ENCODE results near the gene GLT1D1.

GLT1D1 gene

DNA sequence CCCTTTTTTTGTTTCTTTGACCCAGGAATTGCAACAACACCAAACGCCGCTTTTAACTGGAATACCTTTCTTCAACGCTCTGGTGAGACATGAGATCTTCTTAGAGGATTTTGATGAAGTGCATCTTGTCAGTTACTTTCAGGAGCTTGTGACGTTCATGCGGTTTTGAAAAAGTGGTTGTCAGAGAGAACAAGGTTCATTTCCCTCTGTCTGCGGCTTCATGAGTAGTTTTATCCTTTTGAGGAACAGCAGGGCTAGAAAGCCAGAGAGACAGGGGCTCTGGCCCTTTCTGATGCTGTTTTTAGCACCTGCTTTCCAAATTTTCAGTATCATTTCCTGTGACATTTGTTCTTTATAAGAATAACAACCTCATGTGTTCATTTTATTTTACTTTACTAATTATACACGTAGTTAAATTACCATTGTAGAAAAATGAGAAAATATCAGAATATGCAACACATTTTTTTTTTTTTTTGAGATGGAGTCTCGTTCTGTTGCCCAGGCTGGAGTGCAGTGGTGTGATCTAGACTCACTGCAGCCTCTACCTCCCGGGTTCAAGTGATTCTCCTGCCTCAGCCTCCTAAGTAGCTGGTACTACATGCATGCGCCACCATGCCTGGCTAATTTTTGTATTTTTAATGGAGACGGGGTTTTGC lies 61.8 kb downstream of the GLT1D1 start:
- DNase-seq (ENCODE audit: low spot score): peak; percentile 86

DNA sequence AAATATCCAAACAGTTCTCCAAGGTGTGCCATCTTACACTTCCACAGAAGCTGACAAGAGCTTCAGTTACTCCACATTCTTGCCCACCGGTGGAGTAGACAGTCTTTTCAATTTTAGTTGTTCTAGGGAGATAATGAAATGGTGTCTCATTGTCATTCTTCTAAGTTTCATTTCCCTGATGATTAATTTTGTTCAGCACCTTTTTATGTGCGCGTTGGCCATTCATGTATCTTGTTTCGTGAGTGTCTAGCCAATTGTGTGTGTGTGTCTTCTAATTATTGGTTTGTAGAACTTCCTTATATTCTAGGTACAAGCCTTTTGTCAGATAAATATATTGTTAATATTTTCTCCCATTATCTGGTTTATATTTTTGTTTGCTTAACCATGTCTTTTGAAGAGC lies 63.1 kb downstream of the GLT1D1 start:
- DNase-seq (ENCODE audit: low spot score): no peak

DNA sequence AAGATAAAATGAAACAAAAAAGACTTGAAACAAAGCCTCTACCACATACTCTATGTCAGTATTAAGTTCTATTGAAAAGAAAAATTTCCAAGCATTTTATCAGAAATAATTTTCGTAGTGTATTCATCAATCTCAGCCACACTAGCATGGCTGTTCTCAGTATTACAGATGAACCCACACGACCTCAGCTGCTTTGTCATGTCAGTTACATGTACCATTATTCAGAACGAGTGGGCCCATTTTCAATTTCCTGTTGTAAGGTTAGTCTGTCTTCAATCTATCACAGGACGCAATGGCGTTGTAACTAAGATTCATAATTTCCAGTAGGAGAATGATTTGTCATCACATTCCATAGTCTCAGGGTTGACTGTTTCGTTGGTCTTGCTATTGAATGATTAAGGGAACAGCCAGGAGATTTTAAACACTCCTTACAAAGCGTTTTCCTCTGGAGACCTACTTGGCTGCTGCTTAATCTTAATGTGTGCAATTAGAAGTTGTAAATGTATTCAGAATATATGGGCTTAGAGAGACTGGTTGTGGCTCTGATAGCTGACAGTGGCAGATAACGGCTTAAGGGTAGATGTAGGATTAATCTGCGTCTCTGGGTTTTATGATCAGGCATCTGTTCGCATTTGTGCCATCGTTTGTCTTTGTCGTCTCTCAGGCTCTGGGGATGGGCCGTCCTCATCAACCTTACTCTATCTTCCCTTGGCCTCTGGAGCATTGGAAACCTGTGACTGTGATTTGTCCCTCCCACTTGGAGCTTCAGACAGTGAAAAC lies 65.4 kb downstream of the GLT1D1 start:
- no peak for DNase-seq (ENCODE audit: low spot score)

GRCh38 chr12:128920468-128920867 lies 67.2 kb downstream of the GLT1D1 start:
- DNase-seq (ENCODE audit: low spot score): peak; percentile 44

GRCh38 chr12:128928361-128928760 lies 75.1 kb downstream of the GLT1D1 start:
- no peak for DNase-seq (ENCODE audit: low spot score)

DNA sequence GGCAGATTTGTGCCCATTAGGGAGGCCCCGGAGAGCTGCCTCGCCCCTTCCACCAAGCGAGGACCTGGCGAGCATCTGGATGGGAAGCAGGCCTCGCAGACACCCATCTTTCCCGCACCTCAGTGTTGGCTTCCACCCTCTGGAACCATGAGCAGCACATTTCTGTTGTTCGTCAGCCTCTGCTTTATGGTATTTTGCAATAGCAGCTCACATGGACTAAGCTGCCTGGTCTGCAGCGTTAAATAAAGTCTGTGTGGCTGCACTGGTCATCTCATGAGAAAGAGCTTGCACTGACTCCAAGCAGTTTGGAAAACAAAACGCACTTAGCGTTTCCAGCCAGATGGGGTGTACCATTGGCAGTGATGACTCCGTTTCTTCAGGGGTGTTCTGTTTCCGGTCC lies 75.8 kb downstream of the GLT1D1 start:
- no peak for DNase-seq (ENCODE audit: low spot score)

DNA sequence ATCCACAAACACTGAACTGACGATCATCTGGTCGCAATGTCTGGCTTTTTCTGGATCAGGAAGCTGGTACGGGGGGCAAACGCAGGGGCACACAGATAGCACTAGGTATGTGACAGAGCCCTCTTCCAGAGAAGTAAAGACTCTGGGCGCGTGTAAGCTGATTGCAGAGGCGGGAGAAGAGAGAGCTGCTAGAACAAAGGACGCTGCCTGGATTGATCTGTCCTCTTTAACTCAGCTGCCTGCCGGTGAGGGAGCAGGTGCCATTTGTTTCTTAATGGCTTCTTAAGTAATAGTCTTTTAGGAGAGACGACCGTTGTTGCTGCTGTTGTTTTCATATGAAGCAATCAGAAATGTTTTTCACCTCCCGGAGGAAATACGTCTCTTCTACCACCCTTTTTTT lies 77.3 kb downstream of the GLT1D1 start:
- no peak for DNase-seq (ENCODE audit: low spot score)

DNA sequence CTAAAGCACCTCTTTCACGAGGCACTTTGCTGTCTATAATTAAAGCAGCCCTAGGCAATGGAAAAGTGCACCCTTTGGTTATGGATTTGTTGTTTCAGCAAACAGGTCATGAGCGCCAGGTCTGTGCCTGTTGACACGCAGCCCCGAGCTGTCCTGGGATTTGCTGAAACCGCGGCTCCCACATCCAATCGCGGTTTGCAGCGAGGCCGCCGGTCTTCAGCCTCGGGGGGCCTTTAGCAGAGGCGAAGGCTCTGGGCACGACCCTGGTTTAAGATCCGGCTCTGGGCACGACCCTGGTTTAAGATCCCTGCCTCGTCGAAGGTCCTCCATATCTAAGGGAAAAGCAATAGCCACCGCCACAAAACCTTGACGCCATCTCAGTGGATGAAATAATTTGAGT lies 79.2 kb downstream of the GLT1D1 start:
- DNase-seq (ENCODE audit: low spot score): no peak

DNA sequence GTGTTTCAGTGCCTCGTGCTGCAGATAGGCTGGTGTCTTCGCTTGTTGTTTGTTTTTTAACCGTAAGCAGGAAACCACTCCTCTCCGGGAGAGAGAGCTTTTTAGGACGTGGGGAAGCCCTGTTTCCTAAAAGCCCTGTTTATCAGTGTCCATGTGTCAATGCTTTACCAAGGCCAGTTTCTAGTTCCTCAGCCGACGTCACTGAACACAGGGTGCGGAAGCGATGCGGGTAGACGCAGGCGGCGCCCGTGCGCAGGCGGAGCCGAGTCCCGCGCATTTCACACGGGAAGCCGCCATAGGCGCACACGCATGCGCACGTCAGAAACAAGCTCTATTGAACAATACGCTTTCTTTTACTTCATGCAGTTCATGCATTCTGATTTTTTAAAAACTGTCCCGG lies 79.8 kb downstream of the GLT1D1 start:
- no peak for DNase-seq (ENCODE audit: low spot score)

DNA sequence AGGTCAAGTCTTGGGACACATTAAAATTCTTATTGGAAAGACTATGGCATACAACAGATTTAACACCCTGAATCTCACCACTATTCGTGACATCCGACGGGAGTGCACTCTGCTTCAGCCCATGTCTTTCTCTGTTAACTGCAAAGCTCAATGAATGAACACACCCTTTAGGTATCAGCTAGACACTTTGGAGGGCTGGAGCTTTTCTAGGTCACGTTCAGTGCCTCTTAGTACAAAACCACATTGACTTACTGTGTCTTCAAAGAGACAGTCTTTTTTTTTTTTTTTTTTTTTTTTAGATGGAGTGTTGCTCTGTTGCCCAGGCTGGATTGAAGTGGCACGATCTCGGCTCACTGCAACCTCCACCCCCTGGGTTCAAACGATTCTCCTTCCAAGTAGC lies 80.6 kb downstream of the GLT1D1 start:
- no peak for DNase-seq (ENCODE audit: low spot score)

GRCh38 chr12:128938886-128939285 lies 85.6 kb downstream of the GLT1D1 start:
- no peak for DNase-seq (ENCODE audit: low spot score)

GRCh38 chr12:128940090-128940888 lies 87.0 kb downstream of the GLT1D1 start:
- no peak for DNase-seq (ENCODE audit: low spot score)

GRCh38 chr12:128940974-128941373 lies 87.7 kb downstream of the GLT1D1 start:
- DNase-seq (ENCODE audit: low spot score): no peak

- DNase-seq (ENCODE audit: low spot score): no peak
Measured at GRCh38 chr12:128942960-128943477, 89.7 kb downstream of the GLT1D1 start.

DNA sequence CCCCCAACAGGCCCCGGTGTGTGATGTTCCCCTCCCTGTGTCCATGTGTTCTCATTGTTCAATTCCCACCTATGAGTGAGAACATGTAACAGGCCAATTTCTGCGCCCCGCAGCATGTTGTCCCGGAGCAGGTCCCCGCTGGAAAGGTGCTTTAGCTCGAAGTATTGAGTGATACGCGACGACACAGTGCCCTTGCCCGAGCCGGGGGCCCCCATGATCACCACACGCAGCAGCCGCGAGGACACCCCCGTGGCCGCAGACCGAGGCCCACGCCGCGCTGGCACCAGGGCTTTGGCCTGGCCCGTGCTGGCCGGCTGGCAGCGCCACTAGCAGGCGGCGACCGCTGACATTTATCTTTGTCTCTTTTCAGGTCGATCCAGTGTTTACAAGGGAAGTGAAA lies 91.7 kb downstream of the GLT1D1 start:
- DNase-seq (ENCODE audit: low spot score): no peak

- no peak for DNase-seq (ENCODE audit: low spot score)
Measured at GRCh38 chr12:128947209-128947608, 93.9 kb downstream of the GLT1D1 start.

DNA sequence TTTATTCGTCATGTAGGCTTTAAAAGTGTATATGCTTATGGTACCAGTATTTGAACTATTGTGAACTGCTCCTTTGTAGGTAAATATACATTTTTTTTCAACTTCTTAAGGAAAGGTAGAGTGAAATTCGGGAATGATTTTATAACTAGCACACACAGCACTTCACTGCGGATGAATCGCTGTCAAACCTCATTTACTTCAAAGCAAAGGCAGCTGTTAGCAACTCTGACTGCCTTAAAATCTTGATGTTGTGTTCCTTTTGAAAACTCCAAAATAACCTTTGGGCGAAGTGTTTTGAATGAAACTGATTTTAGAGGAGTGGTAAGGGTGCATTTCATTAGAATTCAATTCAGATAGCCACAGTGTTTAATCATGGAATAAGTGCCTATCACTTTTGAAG lies 95.8 kb downstream of the GLT1D1 start:
- DNase-seq (ENCODE audit: low spot score): no peak

DNA sequence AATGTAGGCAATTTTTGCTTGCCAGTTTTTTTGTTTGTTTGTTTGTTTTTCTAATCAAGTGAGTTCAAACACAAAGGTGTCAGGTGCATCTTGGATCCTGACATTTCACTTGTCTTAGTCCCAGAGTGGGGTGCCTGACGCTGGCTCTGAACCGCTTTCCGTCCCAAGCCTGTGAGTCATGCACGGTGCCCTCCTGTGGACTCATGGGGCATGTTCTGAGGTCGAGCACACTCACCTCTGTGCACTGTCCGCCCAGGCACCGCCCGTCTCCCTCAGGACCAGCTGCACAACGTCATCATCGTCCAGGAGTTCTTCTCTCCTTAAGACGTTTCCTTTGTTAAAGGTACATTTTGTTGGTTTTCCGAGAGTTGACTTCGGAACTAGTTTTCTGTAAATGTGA lies 98.2 kb downstream of the GLT1D1 start:
- DNase-seq (ENCODE audit: low spot score): no peak

DNA sequence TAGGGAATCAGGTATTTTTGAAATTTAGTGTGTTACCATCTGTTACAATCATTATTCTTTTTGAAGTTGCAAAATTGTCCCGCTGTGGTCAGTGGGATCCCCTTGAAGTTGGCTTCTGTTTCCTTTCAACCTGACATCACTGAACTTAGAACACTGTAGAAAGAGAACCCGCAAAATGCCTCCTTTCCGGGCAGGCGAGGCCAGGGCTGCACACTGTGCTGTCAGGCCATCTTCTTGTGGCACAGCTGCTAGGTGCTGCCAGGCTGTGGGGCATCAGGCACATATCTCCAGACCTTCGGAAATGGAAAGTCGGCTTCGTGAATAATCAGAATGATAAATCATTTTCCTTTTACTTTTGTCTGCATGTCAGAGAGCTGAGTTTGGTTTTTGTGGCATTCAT lies 103.5 kb downstream of the GLT1D1 start:
- no peak for DNase-seq (ENCODE audit: low spot score)

- DNase-seq (ENCODE audit: low spot score): no peak
Measured at GRCh38 chr12:128959901-128960300, 106.6 kb downstream of the GLT1D1 start.

DNA sequence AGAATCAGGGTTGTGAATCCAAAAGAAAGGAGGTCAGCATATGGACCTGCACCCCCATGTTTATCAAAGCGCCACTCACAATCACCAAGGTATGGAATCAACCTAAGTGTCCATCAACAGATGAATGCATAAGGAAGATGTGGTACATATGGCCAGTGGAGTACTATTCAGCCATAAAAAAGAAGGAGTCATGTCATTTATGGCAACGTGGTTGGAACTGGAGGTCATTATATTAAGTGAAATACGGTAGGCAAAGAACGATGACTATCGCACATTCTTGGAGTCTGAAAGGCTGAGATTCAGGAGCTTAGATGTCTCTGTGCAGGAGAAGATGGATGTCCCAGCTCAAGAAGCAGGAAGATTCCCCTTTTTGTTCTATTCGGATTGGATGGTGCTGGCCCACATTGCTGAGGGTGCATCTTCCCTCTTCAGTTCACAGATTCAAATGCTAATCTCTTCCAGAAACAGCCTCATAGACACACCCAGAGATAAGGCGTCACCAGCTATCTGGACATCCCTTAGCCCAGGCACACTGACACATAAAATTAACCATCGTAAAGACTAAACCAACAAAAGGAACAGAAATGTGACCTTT lies 108.1 kb downstream of the GLT1D1 start:
- DNase-seq (ENCODE audit: low spot score): no peak

- DNase-seq (ENCODE audit: low spot score): no peak
Measured at GRCh38 chr12:128961957-128962356, 108.7 kb downstream of the GLT1D1 start.

Data from pons (tissue), 1 donor.